Astrocyte of the hippocampus (primary cell): ENCODE data around the gene NR6A1.
"Not testable (repeated sequence)": the region's sequence is repeated elsewhere in the genome, so short reads cannot be mapped to it uniquely, and the experiment has no call there.

Source experiments
- DNase-seq: peaks from one replicate; pipeline ENCODE4 v3.0.0; 2011; ENCODE audit warnings: low read depth, low spot score

The NR6A1 gene

DNA sequence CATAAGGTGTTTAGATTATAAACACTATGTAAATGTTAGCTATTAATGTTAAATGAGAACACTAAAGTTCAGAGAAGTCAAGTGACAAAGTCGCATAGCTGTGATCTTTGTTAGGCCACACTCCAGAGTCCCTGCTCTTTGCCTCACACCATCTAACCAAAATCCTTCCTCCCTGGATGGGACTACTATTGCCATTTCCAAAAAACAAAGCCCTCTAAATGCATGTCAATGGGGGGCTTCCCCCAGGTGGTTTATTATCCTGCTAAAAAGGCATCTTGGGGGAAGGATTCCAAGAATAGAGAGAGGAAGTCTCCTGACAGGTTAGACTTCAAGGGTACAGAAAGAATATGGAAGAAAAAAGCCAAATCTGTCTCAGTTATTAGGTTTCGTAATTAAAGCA, 10.4 kb downstream of the NR6A1 start:
- no peak for DNase-seq

GRCh38 chr9:124759327-124759726, 11.8 kb downstream of the NR6A1 start:
- no peak for DNase-seq

- DNase-seq: no peak
Measured at GRCh38 chr9:124758691-124759090, 12.4 kb downstream of the NR6A1 start.

GRCh38 chr9:124758061-124758460, 13.1 kb downstream of the NR6A1 start:
- no peak for DNase-seq

- DNase-seq: no peak
Measured at GRCh38 chr9:124757616-124758015, 13.5 kb downstream of the NR6A1 start.

GRCh38 chr9:124756011-124756410, 15.1 kb downstream of the NR6A1 start:
- DNase-seq: no peak

- no peak for DNase-seq
Measured at GRCh38 chr9:124755061-124755460, 16.1 kb downstream of the NR6A1 start.

GRCh38 chr9:124754289-124754688, 16.8 kb downstream of the NR6A1 start:
- DNase-seq: peak; percentile 36

- DNase-seq: peak; percentile 77
Measured at GRCh38 chr9:124752967-124753366, 18.1 kb downstream of the NR6A1 start.

DNA sequence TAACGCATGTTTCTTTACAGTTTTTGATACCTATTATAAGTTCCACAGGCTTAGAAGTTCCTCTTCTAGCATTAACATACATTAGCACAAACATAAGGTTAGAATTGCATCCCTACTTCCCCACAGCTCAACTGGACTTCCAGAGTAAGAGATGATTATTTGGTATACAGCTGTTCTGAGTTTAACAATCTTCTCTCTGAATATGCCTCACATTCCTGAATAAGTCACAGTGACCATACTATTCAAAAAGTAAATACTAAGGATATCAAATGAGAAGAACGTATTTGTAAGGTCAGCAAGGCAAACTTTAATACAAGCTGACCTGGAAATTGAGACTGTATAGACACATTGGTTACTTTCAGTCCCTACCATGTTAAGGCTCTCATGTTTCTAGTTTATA, 21.3 kb downstream of the NR6A1 start:
- no peak for DNase-seq

- DNase-seq: no peak
Measured at GRCh38 chr9:124749284-124749683, 21.8 kb downstream of the NR6A1 start.

DNA sequence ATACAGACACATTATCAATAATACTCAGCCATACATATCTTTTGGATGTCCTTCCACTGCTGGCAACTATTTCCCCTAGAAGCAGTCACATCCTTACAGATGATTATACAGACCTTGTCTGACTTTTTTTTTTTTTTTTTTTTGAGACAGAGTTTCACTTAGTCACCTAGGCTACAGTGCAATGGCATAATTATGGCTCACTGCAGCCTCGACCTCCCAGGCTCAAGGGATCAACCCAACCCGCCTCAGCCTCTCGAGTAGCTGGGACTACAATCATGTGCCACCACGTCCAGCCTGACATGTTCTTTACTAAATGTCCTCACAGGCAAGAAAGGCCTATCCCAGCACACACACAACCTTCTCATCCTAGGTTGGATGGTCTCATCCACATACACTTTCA, 24.0 kb downstream of the NR6A1 start:
- DNase-seq: no peak

DNA sequence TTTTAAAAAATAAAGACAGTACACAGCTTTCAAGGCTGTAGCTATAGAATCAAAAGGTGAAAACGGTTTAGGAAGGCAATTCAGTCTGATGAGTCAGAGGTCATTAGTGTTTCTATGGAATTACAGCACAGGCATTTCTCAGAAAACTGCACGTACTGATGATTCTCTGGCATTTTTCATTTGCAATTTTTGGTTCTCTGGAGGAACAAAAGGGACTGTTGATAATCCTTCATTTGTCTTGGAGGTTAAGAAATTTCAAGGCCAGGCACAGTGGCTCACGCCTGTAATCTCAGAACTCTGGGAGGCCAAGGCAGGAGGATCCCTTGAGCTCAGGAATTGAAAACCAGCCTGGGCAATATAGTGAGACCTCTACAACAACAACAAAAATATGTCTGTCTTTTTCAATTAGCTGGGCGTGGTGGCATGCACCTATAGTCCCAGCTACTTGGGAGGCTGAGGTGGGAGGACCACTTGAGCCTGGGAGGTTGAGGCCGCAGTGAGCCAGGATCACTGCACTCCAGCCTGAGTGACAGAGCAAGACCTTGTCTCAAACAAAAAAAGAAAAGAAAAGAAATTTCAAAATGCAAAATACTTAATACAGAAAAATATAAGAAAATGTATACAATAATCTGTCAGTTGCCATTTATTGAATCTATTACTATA, 27.3 kb downstream of the NR6A1 start:
- DNase-seq: peak; percentile 45

DNA sequence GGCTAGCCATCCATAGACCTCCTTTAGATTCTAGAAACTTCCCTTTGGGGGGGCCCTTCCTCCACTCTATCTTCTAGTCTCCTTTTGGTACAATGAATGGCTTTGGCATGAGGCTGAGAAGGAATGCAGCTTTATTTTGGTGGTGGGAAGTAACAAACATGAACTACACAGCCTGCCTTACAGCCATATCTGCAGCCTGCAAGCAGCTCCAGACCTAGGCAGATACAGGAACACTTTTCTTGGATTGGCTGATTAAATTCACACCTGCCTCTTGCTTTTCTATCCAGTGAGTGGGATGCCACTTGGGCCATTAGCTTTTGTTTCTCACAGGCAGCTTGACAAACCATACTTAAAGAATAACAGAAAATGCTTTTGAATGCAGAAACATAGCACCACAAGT, 28.2 kb downstream of the NR6A1 start:
- DNase-seq: no peak

- DNase-seq: no peak
Measured at GRCh38 chr9:124741662-124742061, 29.4 kb downstream of the NR6A1 start.

GRCh38 chr9:124741149-124741548, 30.0 kb downstream of the NR6A1 start:
- DNase-seq: no peak

DNA sequence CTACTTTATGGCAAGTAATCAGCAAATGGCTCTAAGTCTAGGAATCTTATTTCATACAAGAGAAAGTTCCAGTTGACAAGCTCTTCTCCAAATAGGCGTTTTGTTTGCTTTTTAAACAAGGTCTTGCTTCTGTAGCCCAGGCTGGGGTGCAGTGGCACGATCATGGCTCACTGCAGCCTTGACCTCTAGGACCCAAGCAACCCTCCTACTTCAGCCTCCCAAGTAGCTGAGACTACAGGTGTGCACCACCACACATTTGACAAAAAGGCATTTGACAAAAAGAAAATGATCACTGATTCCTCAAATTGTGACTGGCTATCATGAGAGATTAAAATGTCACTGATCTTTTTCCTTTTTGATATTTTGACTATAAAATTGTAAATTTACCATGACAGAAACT, 31.8 kb downstream of the NR6A1 start:
- no peak for DNase-seq

- not testable (repeated sequence) for DNase-seq
Measured at GRCh38 chr9:124738075-124738474, 33.0 kb downstream of the NR6A1 start.

- DNase-seq: peak; percentile 71
Measured at GRCh38 chr9:124735121-124735520, 36.0 kb downstream of the NR6A1 start.

- not testable (repeated sequence) for DNase-seq
Measured at GRCh38 chr9:124734741-124735083, 36.4 kb downstream of the NR6A1 start.

DNA sequence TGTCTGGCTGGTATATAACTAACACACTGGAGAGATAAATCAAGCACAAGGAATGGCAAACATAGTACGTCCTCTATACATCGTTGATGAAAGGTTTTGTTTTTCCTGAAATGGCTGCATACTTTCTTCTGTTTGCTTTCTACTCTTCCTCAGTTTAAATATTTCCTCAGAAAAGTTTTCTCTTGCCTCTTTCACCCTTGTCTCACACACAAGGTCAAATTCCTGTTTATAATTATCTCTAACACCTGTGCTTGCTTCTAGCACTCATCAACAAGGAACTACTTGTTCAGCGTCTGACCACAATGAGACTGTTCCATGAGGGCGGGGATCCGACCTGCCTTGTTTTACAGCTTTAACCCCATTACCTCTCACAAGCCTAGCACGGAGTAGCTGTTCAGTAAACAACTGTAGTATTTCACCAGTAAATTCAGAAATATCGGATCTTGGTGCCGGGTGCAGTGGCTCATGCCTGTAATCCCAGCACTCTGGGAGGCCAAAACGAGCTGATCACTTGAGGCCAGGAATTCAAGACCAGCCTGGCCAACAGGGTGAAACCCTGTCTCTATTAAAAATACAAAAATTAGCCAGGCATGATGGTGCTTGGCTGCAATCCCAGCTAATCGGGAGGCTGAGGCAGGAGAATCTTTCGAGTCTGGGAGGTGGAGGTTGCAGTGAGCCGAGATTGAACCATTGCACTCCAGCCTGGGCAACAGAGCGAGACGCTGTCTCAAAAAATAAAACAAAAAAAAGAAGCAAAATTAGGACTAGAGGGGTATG, 37.0 kb downstream of the NR6A1 start:
- no peak for DNase-seq

GRCh38 chr9:124730772-124731171, 40.3 kb downstream of the NR6A1 start:
- no peak for DNase-seq

DNA sequence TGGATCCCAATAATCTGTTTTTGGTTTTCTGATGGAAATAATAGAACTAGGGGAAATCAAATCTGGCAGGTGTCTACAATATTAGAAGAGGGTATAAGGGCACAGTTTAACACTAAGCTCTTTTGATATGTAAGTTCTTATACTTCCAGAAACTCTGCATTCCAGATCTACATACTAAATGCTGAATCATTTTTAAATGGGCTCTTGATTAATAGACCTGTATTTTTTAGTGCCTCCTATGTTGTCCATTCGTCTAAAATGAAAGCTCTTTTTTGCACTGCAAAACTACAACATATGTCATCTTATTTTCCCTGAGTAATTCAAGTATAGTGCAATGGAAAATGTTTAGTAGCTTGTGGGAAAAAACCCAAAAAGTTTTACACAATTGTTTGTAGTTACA, 44.2 kb downstream of the NR6A1 start:
- DNase-seq: no peak
